Bone marrow (tissue), 2 donors: ENCODE data around the gene HPCAL1.
"Not testable (repeated sequence)": the region's sequence is repeated elsewhere in the genome, so short reads cannot be mapped to it uniquely, and the experiment has no call there.

Experiments used
- DNase-seq, 2 donors: peaks; one replicate each; lab custom pipeline; 2025; lab: John Stamatoyannopoulos, UW

Gene HPCAL1

GRCh38 chr2:10442469-10443126 lies 139.9 kb downstream of the HPCAL1 start:
- DNase-seq = not testable (repeated sequence)

- no peak for DNase-seq
Measured at GRCh38 chr2:10444463-10444862, 141.8 kb downstream of the HPCAL1 start.

- DNase-seq = no peak
Measured at GRCh38 chr2:10446631-10447030, 143.9 kb downstream of the HPCAL1 start.

- DNase-seq = peak; percentile 43 to 52
Measured at GRCh38 chr2:10447300-10447894, 144.7 kb downstream of the HPCAL1 start.

GRCh38 chr2:10447895-10448575 lies 145.3 kb downstream of the HPCAL1 start, which contains the start of gene ODC1:
ODC1 (minus strand) TSS chr2:10448327; CDS start chr2:10445032, 3,295 bp downstream.
- DNase-seq = peak; percentile 83 to 91

- DNase-seq = peak; percentile 79 to 91
Measured at GRCh38 chr2:10448576-10449485, 146.1 kb downstream of the HPCAL1 start.

- no peak for DNase-seq
Measured at GRCh38 chr2:10449486-10449831, 146.8 kb downstream of the HPCAL1 start.

- no peak for DNase-seq
Measured at GRCh38 chr2:10449838-10450691, 147.4 kb downstream of the HPCAL1 start.

- DNase-seq = no peak
Measured at GRCh38 chr2:10451819-10452218, 149.1 kb downstream of the HPCAL1 start.

- DNase-seq = no peak
Measured at GRCh38 chr2:10452312-10452711, 149.6 kb downstream of the HPCAL1 start.

GRCh38 chr2:10452956-10453904 lies 150.5 kb downstream of the HPCAL1 start:
- DNase-seq = no peak

- no peak for DNase-seq
Measured at GRCh38 chr2:10453905-10454298, 151.2 kb downstream of the HPCAL1 start.

GRCh38 chr2:10454505-10454904 lies 151.8 kb downstream of the HPCAL1 start:
- DNase-seq = no peak

- not testable (repeated sequence) for DNase-seq
Measured at GRCh38 chr2:10457195-10457594, 154.5 kb downstream of the HPCAL1 start.

- DNase-seq = no peak
Measured at GRCh38 chr2:10457846-10458598, 155.3 kb downstream of the HPCAL1 start.

GRCh38 chr2:10460366-10460796 lies 157.7 kb downstream of the HPCAL1 start:
- no peak for DNase-seq

- no peak for DNase-seq
Measured at GRCh38 chr2:10462178-10463083, 159.7 kb downstream of the HPCAL1 start.

- no peak for DNase-seq
Measured at GRCh38 chr2:10465910-10466309, 163.2 kb downstream of the HPCAL1 start.
